SK-N-SH treated with all-trans-retinoic acid at 6 μM for 48 hours (cell line): Measurements from ENCODE around the gene PRKAG2.

Experiments
- ESRRG ChIP-seq: fragments of 250-450 bp; sonication (Bioruptor Pico); IDR thresholded peaks from 2 replicates; pipeline ENCODE4 v1.6.1; 2021; ENCODE audit warnings: mild to moderate bottlenecking
- GLIS3 ChIP-seq: fragments of 250-450 bp; sonication (Bioruptor Pico); IDR thresholded peaks from 2 replicates; pipeline ENCODE4 v1.5.0; 2020; ENCODE audit warnings: mild to moderate bottlenecking, moderate library complexity
- PPARA ChIP-seq: fragments of 250-450 bp; sonication (Bioruptor Pico); IDR thresholded peaks from 2 replicates; pipeline ENCODE4 v1.5.0; 2020; ENCODE audit warnings: mild to moderate bottlenecking, borderline replicate concordance
- ZC3H10 ChIP-seq: fragments of 250-450 bp; sonication (Bioruptor Pico); IDR thresholded peaks from 2 replicates; pipeline ENCODE4 v1.5.1; 2021; ENCODE audit warnings: mild to moderate bottlenecking, moderate library complexity
- ZFP3 ChIP-seq: fragments of 250-450 bp; sonication (Bioruptor Pico); IDR thresholded peaks from 2 replicates; pipeline ENCODE4 v1.5.0; 2020; ENCODE audit warnings: mild to moderate bottlenecking, moderate library complexity
- ZNF70 ChIP-seq: fragments of 450-650 bp; formaldehyde crosslinking; IDR thresholded peaks from 2 replicates; pipeline ENCODE4 v1.5.0; 2020; ENCODE audit warnings: mild to moderate bottlenecking, moderate library complexity

DNA sequence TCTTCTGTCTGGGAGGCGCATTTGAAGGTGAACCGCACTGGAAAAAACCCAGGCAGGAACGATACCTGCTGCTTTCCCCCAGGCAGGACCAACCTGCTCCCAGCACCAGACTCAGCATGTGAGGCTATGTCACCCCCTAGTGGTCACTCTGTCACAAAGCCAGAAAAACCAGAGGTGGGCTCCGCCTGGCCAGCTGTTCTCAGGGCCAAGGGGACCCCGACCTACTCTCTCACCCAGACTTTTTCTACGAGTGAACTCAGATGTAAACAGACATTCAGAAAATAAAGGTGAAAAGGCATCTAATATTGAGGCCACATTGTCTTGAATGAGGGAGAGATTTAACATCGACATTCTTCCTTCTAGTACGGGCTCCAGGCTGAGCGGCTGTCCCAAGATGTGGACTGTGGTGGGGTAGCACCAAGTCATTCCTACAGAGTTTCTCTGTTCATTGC is 117.3 kb downstream of the PRKAG2 start:
- no peak for TF ChIP-seq ZNF70 (CRISPR knock-in tag)
- no peak for TF ChIP-seq ZC3H10
- TF ChIP-seq GLIS3 (CRISPR knock-in tag), result no peak
- TF ChIP-seq PPARA (CRISPR knock-in tag), result no peak
- no peak for TF ChIP-seq ZFP3
- TF ChIP-seq ESRRG (CRISPR knock-in tag), result no peak
